NCI-H526 (cell line): Measurements from ENCODE around the gene ZP1.
A peak's percentile ranks its signal among the peaks of the same experiment; 100 is the strongest.

Experiments
- DNase-seq, 2 experiments: peaks; one replicate each; lab custom pipeline; 2025; lab: John Stamatoyannopoulos, UW

ZP1 gene

DNA sequence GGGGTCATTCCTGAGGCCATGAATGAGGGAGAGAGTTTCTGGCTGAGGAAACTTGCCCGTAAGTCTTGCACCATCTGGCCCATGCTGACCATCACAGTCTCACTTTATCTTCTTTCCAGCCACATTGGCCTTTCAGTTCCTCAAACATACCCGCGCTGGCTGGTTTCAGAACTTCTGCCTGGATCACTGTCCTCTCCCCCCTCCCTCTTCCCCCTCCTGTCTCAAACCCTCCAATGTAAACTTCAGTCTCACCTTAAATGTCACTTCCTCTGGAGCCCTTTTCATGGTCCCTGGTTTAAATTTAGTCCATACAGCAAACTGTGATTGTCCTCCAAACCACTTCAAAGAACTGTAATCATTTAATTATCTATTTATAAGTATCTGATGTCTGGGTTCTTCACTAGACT is 42.9 kb downstream of the ZP1 start:
- no peak for DNase-seq

DNA sequence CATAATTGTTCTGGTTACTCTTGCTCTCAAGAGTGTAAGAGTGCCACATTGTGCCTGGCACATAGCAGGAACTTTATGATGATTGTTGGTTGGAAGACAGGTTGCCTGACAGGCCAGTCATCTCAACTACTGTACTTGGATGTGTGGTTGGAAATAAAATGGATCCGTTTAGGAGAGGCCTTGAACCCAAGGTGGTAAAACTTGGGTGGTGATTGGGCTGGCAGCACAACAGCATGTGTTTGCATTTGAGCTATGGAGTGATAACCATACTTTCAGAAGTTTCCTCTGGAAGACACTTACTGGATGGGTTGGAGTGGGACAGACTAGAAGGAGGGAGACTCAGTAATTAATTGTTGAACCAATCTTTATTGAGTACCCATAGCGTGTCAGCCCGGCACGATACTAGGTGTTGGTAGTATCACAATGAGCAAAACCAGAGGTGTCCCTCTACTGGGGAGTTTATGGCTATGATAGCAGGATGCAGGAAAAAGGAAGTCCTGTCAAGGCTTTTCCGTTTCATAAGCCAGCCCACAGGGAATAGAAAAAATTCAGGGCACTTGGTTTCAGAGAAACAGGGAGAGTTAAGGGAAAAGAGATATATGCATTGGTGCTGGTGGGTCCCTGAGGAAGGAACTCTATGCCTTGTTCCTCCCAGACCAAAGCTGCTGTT is 43.5 kb downstream of the ZP1 start:
- DNase-seq, result no peak

DNA sequence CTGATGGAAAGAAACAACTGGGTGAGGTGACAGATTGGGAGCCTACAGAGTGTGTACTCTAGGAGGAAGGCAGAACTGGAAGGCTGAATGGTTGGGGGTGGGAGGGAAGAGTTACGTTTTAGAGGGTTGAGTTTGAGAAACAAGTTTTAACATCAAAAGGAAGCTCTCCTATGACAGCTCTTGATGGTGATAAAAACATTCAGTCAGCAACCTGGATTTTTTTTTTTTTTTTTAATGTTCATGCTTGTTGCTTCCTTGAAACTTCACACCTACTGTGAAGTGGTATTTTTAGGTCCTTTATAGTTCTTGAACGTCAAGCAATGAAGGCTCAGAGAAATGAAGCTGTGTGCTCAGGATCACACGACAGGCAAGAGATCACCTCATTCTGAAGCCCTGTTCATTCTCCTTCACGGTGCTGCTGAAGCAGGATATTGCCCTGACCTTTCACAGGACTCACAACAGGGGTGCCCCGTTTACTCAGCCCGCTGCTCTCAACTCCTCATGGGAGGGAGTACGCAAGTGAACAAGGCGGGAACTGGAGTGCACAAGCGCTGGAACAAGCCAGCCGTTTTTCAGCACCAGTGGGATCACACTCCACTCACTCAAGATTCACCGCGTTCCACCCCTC is 45.0 kb downstream of the ZP1 start:
- DNase-seq, result no peak

DNA sequence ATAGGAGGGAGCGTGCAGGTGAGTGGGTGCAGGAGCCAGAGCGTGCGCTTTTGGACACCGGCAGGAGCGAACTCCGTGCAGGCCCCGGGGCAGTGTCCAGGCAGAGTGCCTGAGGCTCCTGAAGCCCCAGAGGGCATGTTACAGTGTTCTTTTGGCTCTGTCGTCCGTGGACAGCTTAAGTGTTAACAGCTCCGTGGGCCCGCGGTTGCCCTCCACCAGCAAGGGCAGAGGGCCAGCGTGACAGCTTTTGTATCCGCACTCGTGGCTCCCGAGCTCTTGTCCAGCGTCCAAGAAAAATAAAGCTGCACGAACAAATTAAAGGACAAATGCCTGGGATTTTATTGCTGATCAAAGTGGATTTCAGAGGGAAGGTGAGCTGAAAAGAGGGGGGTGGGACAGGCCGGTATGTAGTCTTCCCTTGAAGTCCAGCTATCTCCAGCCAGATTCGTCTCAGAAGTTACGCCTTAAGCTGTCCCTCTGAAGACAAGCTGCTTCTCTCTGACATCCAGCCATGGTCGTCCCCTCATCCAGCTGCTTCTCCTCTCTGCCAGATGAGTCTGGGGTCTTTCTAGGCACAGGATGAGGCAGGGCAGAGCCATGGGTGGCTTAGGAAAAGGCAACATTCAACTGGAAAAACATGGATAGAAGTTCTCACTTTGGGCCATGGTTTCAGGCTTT is 45.6 kb downstream of the ZP1 start:
- no peak for DNase-seq

DNA sequence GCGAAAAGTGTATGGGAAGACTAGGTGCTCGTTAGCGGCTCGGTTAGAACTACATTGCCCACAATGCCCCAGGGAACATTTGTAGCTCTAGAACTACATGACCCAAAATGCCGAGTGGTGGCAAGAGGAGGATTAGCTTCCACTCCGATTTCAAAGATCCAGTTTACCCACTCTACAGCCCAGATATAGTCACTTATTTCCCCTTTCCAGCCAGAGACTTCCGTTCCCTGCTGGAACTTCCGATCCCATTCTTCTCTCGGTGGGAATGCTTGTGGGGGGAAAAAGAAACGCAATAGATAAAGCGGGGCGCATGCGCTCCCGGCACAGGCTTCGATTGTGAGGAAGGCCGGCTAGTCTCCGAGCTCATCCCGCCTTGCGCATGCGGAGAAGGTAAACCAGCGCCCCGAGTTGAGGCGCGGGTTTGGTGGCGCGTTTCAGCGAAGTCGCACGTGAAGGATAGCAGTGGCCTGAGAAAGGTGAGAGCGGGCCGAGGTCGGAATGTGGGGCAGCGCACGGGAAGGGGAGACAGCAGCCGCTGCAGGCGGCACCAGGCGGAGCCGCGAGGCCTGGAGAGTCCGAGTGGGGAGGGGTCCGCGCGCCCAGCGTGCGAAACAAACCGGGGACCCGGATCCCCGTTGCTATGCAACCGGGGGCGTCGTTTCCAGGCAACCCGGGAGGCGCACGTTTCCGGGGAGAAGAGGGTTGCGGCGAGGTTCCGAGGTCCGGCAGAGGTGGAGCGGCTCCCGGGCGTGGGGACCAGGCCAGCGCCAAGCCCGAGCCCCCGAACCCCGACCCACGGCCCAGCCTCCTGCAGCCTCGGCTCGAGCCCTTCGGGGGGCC is 46.7 kb downstream of the ZP1 start, which contains the start of gene TMEM109:
Gene TMEM109, plus strand, starts transcription at position 366 of the 840 bp plus-strand sequence. CDS start 5,536 bp downstream, outside the sequence.
- peak; percentile 96 to 97 for DNase-seq

DNA sequence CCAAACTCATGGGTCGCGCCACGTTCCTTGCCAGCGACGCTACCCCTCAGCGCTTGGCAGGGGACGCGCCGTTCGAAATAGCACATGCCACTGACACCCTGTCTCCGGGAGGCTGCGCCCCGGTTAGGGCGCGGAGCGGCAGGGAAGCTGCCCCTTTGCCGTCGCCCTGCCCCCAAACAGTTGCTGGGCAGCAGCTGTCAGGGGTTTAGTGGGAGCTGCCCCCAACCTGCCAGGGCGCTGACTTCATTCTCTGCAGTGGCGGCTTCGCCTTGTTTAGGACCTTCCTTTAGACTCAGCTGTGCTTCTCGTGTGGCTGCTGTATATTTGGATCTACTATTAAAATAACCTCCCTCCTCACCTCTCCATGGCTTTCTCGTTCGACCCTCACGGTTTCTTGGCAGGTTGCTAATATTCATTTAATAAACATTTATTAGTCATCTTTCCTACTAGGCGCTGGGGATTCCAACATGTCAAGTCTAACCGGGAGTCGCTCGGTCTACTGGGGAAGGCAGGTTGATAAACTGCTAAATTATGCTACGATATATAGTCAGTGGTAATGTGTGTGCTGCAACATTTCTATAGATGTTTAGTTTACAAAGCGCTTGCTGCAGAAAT is 47.4 kb downstream of the ZP1 start:
- DNase-seq, result peak; percentile 15 to 45

DNA sequence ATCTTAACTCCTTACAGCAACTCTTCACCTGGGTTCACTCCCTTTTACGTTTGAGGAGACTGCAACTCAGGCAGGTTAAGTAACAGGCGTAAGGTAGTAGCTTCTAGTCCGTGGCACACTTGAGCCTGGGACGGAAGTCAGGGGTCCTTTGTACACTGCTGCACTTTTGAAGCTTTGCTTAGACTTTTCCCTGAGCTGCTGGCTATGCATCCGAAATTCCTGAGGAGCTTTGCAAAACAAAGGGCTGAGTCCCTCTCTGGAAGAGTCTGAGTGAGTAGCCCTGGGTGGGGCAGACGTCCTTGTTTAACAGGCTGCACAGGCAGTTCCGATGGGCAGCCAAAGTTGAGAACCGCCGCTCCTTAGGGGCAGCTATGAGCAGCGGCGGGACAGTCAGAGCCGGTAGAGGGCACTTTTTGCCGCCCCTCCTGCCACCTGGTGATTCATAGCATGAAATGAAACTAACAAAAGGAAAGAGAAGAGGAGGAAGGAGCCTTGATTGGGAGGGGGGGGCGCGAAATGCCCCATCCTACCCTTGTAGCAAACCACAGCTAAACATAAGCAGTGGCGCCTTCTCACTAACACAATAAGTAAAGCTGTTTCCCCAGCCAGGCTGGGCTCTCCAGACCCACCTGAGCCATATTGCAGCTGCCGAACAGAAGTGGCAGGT is 48.0 kb downstream of the ZP1 start:
- DNase-seq, result peak in 1 of 2 experiments; percentile 62

DNA sequence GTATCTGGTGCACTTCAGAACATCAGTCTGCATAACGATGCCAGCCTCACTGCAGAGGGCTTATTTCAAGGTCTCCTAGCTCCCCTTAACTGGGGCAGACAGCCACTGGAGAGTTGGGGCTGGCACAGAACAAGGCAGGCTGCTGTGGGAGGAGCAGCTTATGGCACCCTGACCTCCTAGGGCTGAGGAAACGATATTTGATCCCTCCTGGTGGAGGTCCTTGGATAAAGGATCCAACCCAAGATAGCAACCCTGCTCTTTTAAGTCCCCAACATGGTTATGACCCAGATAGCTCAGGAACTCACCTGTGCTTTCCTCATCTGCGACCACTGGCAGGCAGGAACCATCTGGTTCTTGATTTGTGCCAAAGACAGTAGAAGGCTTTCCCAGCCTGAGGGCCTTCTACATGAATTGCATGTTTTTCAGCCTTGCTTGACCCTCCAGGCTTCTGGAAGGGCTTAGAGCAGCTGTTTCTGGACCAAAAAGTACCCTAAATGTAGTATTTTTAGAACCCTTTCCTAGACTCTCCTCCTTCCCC is 49.4 kb downstream of the ZP1 start:
- DNase-seq, result no peak

DNA sequence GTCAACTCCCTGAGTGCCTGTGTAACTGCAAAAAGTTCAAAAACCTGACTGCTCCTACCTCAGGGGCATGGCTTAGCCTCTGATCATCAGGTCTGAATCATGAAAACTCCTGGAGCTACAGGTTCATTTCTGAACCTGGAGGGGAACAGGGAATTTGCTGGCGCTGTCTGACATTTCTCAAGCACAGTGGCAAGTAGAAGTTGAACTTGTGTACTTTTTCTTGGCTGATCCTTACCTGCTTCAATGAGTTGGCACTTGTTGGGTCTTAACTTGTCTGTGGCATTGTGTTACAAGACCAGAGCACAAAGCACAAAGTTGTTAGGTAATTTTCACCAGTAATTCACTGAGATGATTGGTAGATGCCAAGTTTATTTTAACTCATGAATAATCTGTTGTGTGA is 49.9 kb downstream of the ZP1 start:
- DNase-seq, result no peak

DNA sequence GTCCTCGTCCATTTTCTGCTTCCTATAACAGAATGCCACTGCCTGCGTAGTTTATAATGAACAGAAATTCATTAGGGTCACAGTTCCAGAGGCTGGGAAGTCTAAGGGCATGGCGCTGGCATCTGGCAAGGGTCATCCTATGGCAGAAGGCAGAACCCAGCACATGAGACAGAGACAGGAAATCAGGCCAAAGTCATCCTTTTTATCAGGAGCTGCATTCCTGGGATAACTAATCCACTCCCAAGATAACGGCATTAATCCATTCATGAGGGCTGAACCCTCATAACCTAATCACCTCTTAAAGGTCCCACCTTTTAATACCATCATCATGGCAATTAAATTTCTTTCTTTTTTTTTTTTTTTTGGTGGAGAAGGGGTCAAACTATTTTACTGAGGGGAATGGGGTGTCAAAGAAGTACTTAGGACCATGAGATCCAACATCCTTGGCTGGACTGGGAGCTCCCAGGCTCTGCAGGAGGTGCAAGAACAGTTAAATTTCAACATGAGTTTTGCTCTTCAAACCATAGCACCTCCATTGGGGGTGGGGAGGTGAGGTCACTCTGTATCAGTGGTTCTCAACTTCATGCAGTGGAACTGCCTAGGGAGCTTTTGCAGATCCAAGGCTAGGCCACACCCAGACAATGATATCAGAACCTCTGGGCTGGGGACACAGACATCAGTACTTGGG is 51.1 kb downstream of the ZP1 start:
- DNase-seq, result no peak

DNA sequence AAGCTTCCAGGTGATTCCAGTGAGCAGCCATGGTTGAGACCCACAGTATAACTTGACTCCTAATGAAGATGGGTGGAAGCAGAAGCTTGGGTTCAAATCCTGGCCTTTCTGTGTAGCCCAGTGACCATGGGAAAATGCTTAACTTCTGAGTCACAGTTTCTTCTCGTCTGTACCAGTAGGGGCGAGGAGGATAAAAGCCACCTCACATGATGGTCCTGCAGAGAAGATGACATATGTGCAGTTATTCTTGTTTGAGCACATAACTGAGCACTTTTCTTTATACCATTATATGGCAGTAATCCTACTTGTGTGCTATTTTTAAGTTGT is 51.6 kb downstream of the ZP1 start:
- DNase-seq, result no peak

DNA sequence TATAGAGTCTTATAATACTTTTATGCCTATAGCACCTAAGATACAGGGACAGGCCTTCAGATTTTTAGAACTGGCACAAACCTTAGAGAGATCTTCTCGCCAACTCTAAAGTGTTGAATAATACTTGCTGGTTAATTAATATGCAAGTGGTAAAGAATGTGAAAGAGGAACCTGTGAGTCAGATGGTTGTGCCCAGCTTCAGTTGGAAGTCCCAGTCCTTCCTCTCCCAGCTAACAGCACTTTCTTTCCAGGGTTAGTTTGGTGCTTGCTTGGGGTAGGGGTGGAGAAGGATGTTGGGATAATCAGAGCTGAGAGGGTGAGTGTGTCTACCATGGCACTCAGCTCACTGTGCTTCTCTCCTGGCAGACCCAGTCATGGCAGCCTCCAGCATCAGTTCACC is 52.0 kb downstream of the ZP1 start:
- DNase-seq, result no peak

DNA sequence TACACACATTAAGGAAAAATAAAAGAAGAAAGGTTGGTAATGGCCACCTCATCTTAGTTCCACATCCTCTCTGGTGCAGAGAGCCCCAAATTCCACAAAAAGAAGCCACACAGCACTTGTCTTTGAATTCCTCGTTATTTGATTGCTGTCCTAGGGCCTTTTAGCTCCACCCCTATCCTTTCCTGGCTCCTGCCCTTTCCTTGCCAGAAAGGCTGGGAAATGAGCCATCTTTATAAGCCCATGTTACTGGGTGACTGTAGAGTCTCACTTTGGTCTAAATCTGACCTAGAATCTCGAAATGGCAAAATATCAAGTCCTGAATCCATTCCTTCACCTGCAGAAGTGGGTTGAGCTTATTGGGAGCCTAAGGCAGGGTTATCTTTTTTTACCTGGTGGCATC is 52.6 kb downstream of the ZP1 start:
- no peak for DNase-seq

DNA sequence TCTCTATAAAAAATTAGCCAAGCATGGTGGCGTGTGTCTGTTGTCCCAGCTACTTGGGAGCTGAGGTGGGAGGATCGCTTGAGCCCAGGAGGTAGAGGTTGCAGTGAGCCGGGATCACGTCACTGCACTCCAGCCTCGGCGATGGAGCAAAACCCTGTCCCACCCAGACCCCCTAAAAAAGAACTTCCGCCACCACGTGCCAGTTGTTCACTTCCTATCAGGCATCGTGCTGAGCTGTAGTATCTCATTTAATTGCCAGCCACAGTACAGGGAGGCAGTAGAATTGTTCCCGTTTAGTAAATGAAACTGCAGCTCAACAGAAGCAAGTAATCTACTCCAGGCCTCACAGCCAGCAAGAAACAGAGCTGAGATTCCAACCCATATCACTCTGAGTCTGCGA is 53.9 kb downstream of the ZP1 start:
- DNase-seq, result no peak

DNA sequence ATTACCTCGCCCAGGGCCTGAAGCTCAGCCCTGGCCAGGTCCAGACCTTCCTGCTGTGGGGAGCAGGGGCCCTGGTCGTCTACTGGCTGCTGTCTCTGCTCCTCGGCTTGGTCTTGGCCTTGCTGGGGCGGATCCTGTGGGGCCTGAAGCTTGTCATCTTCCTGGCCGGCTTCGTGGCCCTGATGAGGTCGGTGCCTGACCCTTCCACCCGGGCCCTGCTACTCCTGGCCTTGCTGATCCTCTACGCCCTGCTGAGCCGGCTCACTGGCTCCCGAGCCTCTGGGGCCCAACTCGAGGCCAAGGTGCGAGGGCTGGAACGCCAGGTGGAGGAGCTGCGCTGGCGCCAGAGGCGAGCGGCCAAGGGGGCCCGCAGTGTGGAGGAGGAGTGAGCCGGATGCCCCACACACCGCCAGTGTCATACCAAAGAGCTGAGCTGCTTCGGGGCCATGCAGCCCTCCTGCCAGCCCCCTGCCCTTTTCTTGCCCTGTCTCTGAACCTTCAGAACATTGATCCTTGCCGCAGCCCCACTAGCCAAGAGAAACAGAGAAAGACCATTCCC is 54.5 kb downstream of the ZP1 start:
- DNase-seq, result no peak

DNA sequence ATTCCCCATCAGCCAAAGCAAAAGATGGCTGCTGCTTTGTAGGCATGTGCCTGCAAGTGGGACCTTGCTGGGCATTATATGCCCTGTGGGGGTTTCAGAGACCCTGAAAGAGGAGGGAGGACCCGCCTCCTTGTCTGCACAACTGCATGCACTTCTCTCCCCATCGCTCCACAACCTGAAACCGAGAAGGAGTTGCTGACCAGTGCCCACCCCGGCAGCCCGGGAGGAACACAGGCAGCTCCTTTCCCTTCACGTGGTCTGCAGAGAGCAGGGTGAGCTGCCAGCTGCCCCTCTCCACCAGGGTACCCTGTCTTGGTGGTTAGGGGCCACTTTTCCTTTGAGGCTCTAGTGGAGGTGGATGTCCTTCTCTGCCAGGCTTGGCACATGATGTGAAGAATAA is 55.6 kb downstream of the ZP1 start:
- no peak for DNase-seq

DNA sequence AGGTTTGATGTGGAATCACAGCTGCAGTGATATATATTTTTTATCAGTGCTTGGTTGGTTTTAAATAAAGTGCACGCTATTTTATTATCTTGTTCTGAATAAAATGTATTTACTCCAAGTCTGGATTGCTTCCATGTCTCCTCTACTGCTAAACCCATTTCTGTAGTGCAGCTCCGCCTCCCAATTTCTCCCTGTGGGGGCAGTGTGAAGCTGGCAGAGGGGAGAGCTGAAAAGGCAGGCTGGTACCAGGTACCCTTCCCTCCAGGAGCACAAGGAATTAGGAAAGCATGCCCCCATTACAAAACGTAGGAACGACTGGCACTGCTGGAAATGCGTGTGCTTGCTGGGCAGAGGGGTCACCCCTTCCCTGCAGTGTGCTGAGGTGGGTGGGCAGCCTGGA is 56.0 kb downstream of the ZP1 start:
- DNase-seq, result no peak

DNA sequence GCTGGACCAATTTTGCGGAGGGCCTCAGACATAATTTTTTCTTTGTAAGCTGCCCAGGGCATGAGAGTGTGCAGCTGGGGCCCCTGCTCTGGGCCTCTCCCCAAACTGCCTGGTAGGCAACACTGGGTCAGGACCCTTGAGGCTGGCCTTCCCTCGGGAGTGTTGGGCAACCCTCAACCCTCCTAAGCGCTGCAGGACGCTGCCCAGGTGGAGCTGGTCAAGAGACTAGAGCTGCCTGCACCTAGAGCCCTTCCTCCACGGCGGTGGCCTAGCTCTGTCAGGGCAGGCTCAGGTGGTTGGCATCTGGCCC is 56.4 kb downstream of the ZP1 start:
- no peak for DNase-seq

DNA sequence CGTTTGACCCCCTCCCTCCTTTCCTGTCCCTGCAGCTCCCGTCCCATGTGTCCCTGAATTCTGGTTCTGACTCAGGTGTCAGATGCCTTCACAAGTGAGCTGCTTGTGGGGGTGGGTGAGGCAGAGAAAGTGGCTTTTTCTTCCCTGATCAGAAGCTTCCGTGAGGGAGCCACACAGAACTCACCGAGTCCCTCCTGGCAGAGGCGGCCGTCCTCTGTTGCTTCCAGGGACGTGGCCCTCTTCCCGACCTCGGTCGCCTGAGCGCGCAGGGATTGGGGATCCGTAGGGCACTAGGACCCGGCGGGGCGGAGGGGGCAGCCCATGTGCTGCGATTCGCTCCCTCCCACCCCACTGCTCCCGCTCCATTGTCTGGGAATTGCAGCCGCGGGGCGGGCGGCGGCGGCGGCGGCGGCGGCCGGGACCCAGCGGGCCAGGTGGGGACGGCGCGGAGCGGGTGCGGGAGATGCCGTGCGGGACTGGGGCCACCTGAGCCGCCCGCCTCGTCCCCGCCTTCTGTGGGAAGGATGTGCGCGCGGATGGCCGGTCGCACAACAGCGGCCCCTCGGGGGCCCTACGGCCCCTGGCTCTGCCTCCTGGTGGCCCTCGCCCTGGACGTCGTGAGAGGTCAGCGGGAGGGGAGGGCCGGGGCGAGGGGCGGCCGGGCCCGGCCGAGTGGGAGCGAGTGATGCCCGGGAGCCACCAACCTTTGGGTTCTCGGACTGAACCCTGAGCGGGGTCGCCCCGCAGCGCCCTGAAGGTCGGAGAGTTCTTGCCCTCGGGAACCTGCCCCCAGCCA is 57.0 kb downstream of the ZP1 start, which contains the start of gene TMEM132A:
Gene TMEM132A, plus strand, starts transcription at position 351 of the 796 bp plus-strand sequence. Its CDS starts 174 bp downstream, at position 525.
- DNase-seq, result peak; percentile 22 to 94
